Stimulated activated CD4-positive, alpha-beta T cell treated with anti-CD3 and anti-CD28 coated beads, TNF-alpha, amount 100 ng/mL, for 48 hours (primary cell): ENCODE results near the gene IGFBP1.

Experiments used
- DNase-seq, 3 donors: peaks; one replicate each; pipeline ENCODE4 v3.0.0-alpha.2; 2020; ENCODE audit warnings: low read depth in 3 of 3

Gene IGFBP1

DNA sequence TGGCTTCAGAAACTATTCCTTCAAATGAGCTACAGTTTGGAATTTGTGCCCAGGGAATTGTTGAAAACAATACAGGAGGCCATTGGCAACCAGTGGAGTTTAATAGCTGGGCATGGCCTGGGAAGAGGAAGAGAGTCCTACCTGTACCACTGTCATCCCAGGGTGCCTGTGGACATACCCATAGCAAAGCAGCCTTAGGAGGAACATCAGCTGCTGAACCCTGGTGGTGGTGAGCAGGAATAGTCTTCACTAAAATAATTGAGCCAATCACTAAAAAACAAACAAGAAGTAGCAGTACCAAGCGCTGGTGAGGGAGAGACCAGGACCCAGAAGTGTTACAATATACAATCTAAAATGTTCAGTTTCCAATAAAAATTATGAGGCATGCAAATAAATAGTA lies 14.5 kb downstream of the IGFBP1 start:
- DNase-seq, result no peak

GRCh38 chr7:45909561-45909960 lies 21.3 kb downstream of the IGFBP1 start:
- no peak for DNase-seq

DNA sequence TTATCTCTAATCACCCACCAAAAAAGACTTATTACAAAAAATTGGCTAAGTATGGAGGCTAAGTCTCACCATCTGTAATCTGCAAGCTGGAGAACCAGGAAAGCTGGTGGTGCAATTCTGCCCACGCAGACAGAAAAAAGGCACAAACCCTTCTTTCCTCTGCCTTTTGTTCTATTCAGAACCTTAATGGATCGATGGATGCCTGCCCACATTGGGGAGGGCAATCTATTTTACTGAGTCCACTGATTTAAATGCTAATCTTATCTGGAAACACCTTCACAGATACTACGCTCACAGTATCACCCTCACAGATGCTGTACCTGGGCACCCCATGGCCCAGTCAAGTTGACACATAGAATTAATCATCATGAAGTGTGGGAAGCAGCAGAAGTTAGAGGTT lies 22.6 kb downstream of the IGFBP1 start:
- DNase-seq, result no peak

DNA sequence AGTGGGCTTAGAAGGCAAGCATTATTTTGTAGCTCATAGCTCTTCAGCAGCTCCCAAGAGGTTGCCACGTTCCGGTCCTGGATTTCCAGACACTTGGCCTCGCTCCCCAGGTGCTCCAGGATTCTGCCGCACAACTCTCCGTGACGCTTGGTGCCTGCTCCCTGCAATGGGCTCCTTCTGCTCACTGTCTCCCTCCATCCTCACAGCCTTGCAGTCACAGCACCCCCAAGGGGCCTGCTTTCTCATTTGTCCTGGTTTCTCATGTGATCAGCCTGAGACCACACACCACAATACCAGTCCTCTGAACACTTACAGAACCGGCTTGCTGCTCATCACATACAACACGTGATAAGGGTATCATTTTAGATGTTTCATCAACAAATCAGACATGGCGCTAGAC lies 23.0 kb downstream of the IGFBP1 start:
- DNase-seq, result no peak

GRCh38 chr7:45912972-45913371 lies 24.7 kb downstream of the IGFBP1 start:
- DNase-seq, result no peak

DNA sequence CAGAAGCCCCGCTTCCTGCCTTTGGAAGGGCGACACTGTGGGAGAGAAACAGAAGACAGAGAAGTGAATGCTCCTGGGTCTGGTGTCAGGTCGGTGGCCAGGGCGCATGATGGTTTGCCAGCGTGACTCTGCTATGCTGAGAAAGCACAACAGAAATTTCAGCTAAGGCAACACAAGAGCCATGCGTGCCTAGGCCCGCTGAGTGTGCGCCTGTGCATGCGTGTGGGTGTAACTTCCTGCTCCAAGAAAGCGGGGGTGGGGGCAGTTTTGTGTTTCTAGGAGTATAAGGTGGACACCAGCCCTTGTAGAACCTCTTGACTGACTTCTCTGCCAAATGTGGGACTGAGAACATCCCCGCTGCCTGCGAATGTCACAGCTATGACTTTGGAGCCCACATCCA lies 26.6 kb downstream of the IGFBP1 start:
- DNase-seq, result no peak

DNA sequence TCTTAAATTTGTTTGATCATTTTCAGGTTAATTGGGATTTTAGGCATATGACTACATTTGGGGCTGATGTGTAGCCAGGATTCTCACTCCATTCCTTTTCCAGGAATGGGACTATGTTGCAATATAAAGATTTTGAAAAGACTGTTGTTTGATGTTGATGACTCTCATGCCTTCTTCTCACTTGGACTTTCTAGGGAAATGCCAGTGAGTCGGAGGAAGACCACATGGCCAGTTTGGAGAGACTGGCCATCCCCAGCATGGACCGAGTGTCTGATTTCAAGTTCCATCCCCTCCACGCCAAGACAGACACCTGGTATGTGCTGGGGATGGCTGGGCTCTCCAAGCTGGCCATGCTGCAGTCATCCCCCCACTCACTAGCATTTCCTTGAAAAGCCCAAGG lies 27.3 kb downstream of the IGFBP1 start:
- no peak for DNase-seq

DNA sequence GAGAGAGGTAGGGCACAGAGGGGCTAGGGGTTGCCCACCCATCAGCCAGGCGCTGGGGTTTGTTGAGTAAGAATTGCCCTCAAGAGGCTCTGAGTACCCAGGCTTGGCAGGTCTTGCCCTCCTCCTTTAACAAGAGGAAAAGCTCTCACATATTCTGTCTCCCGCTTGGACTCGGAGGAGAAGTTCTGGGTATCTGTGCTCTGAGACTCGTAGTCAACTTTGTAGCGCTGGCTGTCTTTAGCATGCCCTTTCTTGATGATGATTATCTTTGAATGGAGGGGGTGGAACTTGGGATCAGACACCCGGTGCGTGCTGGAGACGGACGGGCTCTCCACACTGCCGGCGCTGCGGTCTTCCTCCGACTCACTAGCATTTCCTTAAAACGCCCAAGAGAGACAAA lies 28.8 kb downstream of the IGFBP1 start:
- no peak for DNase-seq

DNA sequence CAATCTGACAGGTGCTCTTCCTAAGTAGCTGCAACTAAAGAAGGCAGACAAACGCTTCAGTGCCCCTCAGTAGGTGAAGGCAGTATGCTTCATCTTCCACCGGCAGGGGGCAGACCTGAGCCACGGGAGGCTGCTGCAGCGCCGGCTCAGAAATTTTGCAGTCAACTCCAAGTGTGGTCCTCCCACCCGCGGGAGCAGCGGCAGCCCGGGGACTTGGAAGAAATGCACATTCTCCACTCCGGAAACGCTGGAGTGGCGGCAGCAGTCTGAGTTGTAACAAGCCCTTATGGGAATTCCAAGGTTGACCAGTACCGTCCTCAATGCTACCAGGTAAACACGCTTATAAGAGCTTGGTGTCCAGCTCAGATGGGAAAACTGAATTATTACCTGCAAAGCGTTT lies 29.4 kb downstream of the IGFBP1 start:
- DNase-seq, result peak; percentile 40 to 80 (median 51)

DNA sequence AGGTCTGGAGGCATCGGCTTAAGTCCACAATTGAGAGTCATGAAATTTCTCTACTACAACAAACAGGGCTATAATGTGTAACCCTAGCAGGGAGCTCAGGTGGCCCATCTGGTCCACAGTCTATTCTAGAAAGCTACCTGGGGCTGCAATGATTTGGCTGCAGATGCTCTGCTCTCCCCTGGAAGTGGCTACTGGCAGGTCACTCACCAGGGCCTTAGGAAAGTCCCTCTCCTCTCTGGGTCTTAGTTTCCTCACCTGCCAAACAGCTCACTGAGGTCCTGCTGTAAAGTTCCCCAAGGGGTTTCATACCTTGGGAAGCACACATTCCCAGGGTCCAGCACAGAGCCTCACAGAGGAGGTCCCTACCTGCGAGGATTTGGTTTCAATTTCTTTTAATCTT lies 30.3 kb downstream of the IGFBP1 start:
- DNase-seq, result no peak

DNA sequence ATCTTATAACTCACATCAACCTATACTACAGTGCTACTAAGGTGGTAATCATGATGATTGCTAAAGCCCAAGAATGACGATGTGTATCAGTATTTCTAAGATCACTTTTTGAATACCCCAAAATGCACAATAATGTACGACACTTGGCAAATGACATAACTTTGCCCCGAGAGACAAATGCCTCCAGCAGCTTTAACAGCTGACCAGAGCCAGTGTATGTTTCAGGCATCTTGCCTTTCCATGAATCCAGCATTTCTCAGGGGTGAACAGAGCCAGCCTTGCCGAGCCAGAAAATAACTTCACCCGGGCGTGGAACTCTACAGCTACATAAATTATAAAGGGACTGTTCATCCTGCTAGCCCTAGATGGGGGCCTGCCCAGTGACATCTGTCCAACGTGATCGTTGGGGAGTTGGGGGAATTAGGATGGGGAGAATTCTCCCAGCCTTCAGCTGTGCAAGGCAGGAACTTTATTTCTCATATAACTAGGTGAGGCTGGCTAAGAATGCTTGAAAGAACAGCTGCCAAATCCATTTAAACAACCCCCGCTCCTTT lies 31.0 kb downstream of the IGFBP1 start:
- DNase-seq, result no peak

DNA sequence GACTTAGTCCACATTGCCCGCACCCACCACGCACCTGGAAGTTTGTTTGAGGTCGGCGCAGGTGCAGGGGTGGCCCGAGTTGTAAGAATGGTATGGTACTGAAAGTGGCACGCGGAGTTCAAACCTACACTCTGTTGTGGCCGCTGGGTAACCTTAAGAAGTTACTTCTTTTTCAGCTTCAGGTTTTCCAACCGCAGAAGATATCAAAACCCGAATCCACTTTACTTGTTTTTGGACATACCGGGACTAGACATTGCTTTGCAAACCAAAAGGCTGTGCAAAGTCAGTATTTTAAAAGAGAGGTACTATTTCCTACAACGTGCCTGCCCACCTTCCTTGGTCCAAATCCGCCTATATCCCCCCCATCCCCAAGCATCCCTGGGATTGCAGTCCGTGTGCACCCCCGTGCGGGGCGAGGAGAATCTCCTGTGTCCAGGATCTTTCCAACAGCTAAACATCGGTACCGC lies 31.7 kb downstream of the IGFBP1 start:
- no peak for DNase-seq

DNA sequence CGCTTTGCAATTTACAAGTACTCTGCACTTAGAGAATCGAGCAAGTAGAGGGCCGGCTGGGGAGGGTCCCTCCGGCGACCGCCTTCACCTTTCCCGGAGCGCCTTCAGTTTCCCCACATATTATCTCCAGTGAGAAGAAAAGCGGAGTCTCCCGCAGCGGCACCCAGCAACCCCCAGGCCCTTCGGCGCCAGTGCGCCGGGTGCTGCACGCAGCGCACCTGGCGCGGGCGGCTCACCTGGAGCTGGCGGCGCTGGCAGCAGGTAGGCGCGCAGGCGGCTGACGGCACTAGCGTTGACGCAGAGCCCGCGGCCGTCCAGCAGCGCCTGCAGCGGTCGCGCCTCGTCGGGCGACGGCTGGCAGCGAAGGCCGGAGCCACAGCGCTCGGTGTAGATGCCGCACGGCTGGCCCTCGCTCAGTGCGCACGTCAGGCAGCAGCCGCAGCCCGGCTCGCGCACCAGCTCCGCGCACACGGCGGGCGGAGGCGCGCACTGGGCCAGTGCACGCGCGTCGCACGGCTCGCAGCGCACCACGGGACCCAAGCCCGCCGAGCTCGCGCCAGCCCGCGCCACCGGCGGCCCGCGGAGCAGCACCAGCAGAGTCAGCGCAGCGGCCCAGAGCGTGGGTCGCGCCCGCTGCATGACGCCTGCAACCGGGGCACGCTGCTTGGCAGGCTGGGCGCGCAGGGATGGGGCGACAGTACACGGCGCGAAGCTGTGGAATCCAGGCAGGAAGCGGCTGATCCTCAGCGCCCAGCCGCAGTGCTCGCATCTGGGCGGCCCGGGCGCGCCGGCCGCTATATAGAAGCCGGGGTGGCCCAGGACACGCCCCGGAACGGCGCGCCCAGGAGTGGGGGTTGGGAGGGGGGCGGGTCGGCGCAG lies 32.5 kb downstream of the IGFBP1 start, which contains the start of gene IGFBP3:
TSS of gene IGFBP3 (minus strand) at position 771 of the 879 bp plus-strand sequence. CDS start at position 639, 132 bp downstream.
- no peak for DNase-seq

DNA sequence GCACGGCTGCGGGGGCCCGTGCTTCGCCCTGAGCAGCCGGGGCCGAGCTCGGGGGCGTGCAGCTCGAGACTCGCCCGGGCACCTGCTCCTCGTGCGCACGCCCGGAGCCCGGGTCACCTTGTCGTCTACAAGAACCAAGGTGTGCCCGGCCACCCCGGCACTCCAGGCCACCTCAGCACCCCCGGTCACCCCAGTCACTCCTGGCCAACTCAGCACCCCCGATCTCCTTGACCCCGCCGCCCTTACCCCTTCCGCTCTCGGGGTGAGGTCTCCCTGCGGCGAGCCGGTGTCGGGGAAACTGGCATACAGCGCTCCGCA lies 33.1 kb downstream of the IGFBP1 start:
- DNase-seq, result no peak

DNA sequence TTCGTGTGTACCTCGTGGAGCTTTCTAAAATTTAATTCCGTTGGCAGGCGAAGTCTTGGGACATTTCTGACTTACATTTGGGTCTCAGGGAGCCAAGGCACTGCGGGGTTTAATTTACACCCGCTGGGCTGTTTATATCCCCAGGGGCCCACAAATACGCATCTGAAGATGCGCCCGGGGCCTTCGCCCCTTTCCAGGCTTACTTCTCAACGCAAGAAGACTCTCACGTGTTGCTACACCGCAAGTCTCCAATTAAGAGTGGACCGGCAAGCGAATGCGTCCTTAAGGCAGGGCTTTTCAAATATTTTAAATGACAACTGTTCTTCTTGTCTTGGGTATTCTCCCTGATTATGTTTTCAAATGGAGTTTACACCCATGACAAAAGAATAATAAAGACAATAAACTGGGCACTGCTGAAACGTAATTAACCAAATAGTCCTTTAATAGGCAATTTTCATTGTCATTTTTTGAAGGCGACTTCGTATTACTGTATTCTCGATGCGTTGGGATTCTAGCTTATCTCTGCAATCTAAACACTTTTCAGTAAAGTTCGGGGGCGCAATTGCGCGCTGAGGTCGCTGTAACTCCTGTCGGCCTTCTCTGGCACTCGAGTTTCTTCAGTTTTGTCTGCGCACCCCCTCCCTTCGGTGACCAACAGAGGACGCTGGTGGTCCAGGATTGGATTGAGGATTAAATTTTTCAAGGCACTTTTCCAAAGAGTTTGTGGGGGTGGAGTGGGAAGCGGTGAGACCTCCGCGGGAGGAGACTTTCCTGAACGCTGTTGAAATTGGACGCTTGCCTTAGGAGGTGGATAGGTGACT lies 33.6 kb downstream of the IGFBP1 start:
- no peak for DNase-seq

DNA sequence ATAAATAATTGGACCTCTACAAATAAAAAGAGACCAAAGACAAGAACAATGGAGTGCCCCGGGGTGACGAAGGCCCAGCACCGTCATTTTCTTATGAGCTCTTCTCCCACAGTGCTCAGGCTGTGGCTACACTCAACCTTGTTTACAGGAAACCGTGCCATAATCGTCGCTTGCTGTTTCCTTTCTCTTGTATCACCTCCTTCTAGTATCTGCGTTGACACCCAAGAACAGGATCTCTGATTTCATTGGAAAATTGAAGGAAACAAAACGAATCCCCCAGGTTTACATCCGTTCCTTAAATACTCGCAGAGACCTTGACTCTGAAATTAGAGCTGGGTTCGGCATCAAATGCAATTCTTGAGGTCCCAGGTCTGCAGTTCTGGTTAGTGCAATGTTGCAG lies 34.5 kb downstream of the IGFBP1 start:
- DNase-seq, result no peak

GRCh38 chr7:45923290-45923689 lies 35.0 kb downstream of the IGFBP1 start:
- DNase-seq, result peak; percentile 32 to 50 (median 44)

DNA sequence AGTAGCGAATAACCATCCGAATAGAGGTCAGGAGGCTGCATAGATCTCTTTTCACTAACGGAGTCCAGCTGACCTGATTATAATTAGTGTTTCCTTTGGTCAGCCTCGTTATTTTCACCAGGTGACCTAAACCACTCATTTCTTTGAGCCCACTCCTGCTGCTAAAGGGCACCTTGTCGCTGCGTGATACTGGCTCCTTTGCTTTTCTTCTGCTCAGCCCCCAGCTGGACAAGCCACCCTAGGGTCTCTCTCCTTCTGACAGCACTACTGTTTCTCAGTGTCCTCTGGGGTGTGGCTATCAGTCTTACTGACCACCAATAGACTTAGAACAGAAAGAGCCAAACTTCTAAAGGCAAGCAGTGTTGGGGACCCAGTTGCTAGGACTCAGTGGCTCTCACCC lies 35.5 kb downstream of the IGFBP1 start:
- no peak for DNase-seq

DNA sequence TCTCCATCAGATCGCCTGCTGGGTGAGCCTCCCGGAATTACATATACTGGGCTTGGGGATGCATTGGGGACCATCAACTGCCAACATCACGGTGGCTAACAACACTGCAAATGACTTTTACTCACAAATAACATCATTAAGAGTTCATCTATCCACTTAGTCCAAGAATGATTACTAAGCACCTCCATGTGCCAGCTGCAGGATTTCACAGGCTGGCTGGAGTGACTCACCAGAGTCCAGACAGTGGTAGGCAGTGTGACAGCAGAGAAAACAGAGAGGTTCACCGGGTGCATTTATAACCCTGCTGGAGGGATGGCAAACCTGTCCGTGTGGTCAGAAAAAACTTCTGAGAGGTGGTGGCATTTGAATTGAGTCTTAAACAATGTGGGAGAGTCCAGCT lies 36.0 kb downstream of the IGFBP1 start:
- DNase-seq, result no peak

- no peak for DNase-seq
Measured at GRCh38 chr7:45927721-45928120, 39.4 kb downstream of the IGFBP1 start.

- DNase-seq, result no peak
Measured at GRCh38 chr7:45930967-45931366, 42.7 kb downstream of the IGFBP1 start.

DNA sequence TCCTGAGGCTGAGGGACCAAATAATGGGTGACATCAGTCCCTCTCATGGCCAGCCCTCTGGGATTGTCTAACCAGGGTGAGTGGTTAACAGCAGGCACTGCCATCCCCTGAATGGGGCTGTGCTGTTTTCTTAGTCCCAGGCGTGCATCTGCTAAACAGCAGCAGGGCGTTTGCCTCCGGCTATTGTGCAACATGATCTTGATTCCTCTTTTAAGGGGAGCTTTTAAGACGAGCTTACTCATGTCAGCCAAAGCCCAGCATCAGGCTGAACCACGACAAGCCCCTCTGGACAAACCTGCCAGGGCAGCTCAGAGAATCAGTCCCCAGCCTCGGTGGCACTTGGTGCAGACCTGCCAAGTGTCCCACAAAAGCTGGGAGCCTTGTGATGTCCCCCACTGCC lies 49.0 kb downstream of the IGFBP1 start:
- no peak for DNase-seq

DNA sequence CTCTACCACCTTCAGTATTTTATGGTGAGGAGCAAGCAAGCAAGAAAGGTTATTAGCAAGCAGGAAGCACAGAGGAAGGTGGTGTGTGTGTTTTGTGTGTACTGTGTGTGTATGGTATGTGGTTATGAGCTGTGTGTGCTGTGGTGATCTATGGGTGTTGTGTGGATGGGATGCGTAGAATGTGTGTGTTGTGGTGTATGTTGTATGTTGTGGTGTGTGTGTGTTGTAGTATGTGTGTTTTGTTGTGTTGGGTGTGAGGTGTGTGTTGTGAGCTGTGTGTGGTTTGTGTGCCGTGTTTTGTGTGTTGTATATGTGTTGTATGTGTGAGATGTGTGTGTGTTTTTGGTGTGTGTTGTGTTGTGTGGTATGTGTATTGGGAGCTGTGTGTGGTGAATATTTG lies 49.6 kb downstream of the IGFBP1 start:
- no peak for DNase-seq
